ENCODE results near the gene DNAH11. TPM values are rescaled to one million over a fixed set of nuclear protein-coding genes. Genes with fewer than 3 reads are reported as not detected.

Gene DNAH11
- total and polyA plus RNA-seq, 8 donors, result 0.86 to 7.6 (median 3.5) TPM

DNA sequence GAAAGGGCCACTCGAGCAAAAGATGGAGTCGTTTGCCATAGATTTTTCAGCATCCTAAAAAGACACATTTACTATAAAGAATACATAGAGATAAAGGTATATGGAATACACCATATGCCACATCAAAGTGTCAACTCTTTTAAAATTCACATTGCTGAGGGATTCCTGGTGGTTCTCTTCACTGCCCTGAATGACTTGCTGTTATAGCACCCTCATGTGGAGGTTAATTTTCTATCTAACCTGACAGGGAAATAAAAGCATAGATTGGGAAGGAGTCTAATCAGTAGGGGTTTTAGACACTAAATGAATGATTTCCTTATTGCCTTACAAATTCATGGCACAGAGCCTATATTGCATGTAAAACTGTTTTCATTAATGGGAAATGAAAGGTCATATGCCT, 25.9 kb downstream of the DNAH11 start:
- H3K36me3 ChIP-seq, result no peaks in the 10 kb centered on the region

DNA sequence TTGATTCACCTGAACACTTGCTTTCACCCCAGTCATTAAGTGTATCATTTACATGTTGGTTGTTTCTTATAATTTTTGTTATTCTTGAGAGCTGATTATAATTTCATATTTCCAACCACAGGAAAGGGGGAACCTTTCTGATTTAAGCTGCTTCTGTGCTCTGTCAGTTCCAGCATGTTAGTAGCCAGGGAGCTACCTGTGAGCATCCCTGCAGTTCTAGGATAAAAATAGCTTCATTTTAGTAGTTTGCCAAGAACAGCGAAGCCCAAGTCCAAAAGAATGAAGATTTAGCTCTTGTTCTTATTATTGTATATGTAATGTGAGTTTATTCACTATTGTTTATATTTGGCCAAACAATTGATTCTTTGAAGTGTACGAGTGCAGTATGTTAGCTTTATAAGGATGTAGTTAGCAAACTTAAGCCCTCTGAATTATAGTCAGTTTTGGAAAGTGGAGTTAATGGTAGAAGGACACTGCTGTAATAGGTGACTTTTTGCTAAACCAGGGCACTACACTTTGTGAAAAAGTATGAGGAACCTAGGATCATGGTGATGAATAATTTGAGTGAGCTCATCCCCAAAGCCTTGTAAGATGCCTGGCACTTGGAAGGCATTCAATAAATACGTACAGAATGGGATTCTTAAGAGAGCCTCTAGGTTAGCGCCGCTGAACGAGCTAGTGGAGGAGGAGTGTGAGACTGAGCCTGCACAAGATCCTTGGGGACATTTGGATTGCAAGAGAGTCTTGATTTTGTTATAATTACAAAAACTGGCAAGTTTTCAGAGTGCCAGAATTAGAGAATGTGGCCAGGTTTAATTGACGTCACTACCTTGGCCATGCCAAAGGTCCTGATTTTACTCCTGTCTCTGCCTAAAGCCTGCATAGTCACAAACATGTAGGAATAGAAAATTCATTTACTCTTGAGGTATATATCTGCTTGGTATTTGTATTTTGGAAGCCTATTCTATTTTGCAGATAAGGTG, 29.8 kb downstream of the DNAH11 start:
- intact Hi-C loops (cut with DNase I), result no loop called here
- H3K4me3 ChIP-seq, result no peak overlapping the region
- H3K9me3 ChIP-seq, result no peaks in the 10 kb centered on the region
- no peaks in the 10 kb centered on the region for H3K27me3 ChIP-seq
- TF ChIP-seq, protein P1, sequence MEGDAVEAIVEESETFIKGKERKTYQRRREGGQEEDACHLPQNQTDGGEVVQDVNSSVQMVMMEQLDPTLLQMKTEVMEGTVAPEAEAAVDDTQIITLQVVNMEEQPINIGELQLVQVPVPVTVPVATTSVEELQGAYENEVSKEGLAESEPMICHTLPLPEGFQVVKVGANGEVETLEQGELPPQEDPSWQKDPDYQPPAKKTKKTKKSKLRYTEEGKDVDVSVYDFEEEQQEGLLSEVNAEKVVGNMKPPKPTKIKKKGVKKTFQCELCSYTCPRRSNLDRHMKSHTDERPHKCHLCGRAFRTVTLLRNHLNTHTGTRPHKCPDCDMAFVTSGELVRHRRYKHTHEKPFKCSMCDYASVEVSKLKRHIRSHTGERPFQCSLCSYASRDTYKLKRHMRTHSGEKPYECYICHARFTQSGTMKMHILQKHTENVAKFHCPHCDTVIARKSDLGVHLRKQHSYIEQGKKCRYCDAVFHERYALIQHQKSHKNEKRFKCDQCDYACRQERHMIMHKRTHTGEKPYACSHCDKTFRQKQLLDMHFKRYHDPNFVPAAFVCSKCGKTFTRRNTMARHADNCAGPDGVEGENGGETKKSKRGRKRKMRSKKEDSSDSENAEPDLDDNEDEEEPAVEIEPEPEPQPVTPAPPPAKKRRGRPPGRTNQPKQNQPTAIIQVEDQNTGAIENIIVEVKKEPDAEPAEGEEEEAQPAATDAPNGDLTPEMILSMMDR (IDR thresholded peaks at IDR 0.05), result no peak
- no peak overlapping the region for H3K27ac ChIP-seq
- no peak for DNase-seq
- H3K36me3 ChIP-seq, result no peaks in the 10 kb centered on the region
- no peaks in the 10 kb centered on the region for H3K4me1 ChIP-seq
- ATAC-seq, result no peak

More for the DNA sequence above, 25.9 kb downstream of the DNAH11 start:
- intact Hi-C loops (cut with DNase I), result no loop called here
- Histone ChIP-seq H3K27ac (no peak overlapping the region), H3K9me3 (no peaks in the 10 kb centered on the region), H3K4me3 (no peak overlapping the region), H3K27me3 (no peaks in the 10 kb centered on the region), H3K4me1 (no peaks in the 10 kb centered on the region)
- DNase-seq (no peak), ATAC-seq (peak; percentile 50)
- TF ChIP-seq, protein P1 (IDR thresholded peaks at IDR 0.05), result no peak

GRCh38 chr7:21579341-21580072, 36.7 kb downstream of the DNAH11 start:
- ATAC-seq (peak; percentile 42), DNase-seq (no peak)
- H3K36me3 ChIP-seq, result no peaks in the 10 kb centered on the region
- TF ChIP-seq, protein P1 (IDR thresholded peaks at IDR 0.05), result no peak
- intact Hi-C loops (cut with DNase I), result no loop called here
- H3K27ac ChIP-seq, result peak overlapping the region; percentile 39 to 45
- peaks cover 0 to 12% of the 10 kb centered on the region in 2 donors for H3K9me3 ChIP-seq
- H3K4me3 ChIP-seq, result no peak overlapping the region
- H3K4me1 ChIP-seq, result peaks cover 9 to 18% of the 10 kb centered on the region in 2 donors
- no peaks in the 10 kb centered on the region for H3K27me3 ChIP-seq

GRCh38 chr7:21580073-21580521, 37.3 kb downstream of the DNAH11 start:
- DNase-seq, result peak in 2 of 4 donors; percentile 11 to 37
- Histone ChIP-seq H3K36me3 (no peaks in the 10 kb centered on the region), H3K4me1 (peaks cover 9 to 18% of the 10 kb centered on the region in 2 donors), H3K9me3 (peaks cover 0 to 12% of the 10 kb centered on the region in 2 donors), H3K4me3 (no peak overlapping the region), H3K27me3 (no peaks in the 10 kb centered on the region), H3K27ac (peak overlapping the region; percentile 39 to 45)
- intact Hi-C loops (cut with DNase I), result no loop called here
- TF ChIP-seq, protein P1 (IDR thresholded peaks at IDR 0.05), result no peak
- ATAC-seq, result peak; percentile 91

Measured in left lung (tissue), 10 donors.